HepG2 (cell line): ENCODE results near the gene GHRL. TPM values are rescaled to one million over a fixed set of nuclear protein-coding genes. Genes with fewer than 3 reads are reported as not detected.
A peak's percentile ranks its signal among the peaks of the same experiment; 100 is the strongest.

Experiments used
- BRD4 ChIP-seq: sonication (generic); formaldehyde crosslinking; IDR thresholded peaks from 2 replicates; pipeline ENCODE4 v1.4.0; 2020; ENCODE audit warnings: missing genetic modification reagents
- CAMTA2 ChIP-seq: sonication (generic); formaldehyde crosslinking; IDR thresholded peaks from 2 replicates; pipeline ENCODE4 v1.4.0; 2020; ENCODE audit warnings: mild to moderate bottlenecking, missing genetic modification reagents, borderline replicate concordance
- FLYWCH1 ChIP-seq: sonication (generic); formaldehyde crosslinking; IDR thresholded peaks from 2 replicates; pipeline ENCODE4 v1.8.1; 2023; ENCODE audit warnings: mild to moderate bottlenecking, missing genetic modification reagents
- FOXO1 ChIP-seq: sonication (generic); formaldehyde crosslinking; IDR thresholded peaks from 2 replicates; pipeline ENCODE4 v1.4.0; 2020; ENCODE audit warnings: missing genetic modification reagents
- HNF4G ChIP-seq, 2 experiments: sonication (generic) in 1 of 2; formaldehyde crosslinking in 1 of 2; IDR thresholded peaks; 2 replicates each; pipeline versions ENCODE4 v1.4.0 to v1.6.1; 2011 to 2020; ENCODE audit warnings: borderline replicate concordance in 2 of 2, low read depth in 2 of 2, mild to moderate bottlenecking in 2 of 2, low read length in 1 of 2, missing genetic modification reagents in 1 of 2, moderate library complexity in 1 of 2
- JARID2 ChIP-seq: sonication (generic); formaldehyde crosslinking; IDR thresholded peaks from 2 replicates; pipeline ENCODE4 v1.8.1; 2023; ENCODE audit warnings: missing genetic modification reagents, inconsistent platforms; ENCODE audit not compliant: insufficient replicate concordance
- KDM4B ChIP-seq: sonication (generic); formaldehyde crosslinking; IDR thresholded peaks from 2 replicates; pipeline ENCODE4 v1.4.0; 2020; ENCODE audit warnings: missing genetic modification reagents
- KLF13 ChIP-seq: sonication (generic); formaldehyde crosslinking; IDR thresholded peaks from 2 replicates; pipeline ENCODE4 v1.4.0; 2020; ENCODE audit warnings: mild to moderate bottlenecking, missing genetic modification reagents
- KLF6 ChIP-seq: IDR thresholded peaks from 2 replicates; pipeline ENCODE4 v1.8.0; 2016; ENCODE audit warnings: missing biosample characterization, missing genetic modification reagents
- MED8 ChIP-seq: sonication (generic); formaldehyde crosslinking; IDR thresholded peaks from 2 replicates; pipeline ENCODE4 v1.8.1; 2023; ENCODE audit warnings: mild to moderate bottlenecking, missing genetic modification reagents; ENCODE audit not compliant: insufficient replicate concordance
- MIER3 ChIP-seq: IDR thresholded peaks from 2 replicates; pipeline ENCODE4 v1.6.1; 2016; ENCODE audit warnings: missing compliant biosample characterization, borderline replicate concordance
- MTA3 ChIP-seq: sonication (generic); formaldehyde crosslinking; IDR thresholded peaks from 2 replicates; pipeline ENCODE4 v1.4.0; 2020; ENCODE audit warnings: missing genetic modification reagents
- NPAS2 ChIP-seq: sonication (generic); formaldehyde crosslinking; IDR thresholded peaks from 2 replicates; pipeline ENCODE4 v1.8.0; 2022; ENCODE audit warnings: mild to moderate bottlenecking, missing genetic modification reagents, borderline replicate concordance
- SNAPC2 ChIP-seq: sonication (generic); formaldehyde crosslinking; IDR thresholded peaks from 2 replicates; pipeline ENCODE4 v1.8.1; 2022; ENCODE audit warnings: mild to moderate bottlenecking, missing genetic modification reagents
- STAT5B ChIP-seq: sonication (generic); formaldehyde crosslinking; IDR thresholded peaks from 2 replicates; pipeline ENCODE4 v1.4.0; 2020; ENCODE audit warnings: missing genetic modification reagents
- ZNF292 ChIP-seq: sonication (generic); formaldehyde crosslinking; IDR thresholded peaks from 2 replicates; pipeline ENCODE4 v1.8.1; 2022; ENCODE audit warnings: mild to moderate bottlenecking, low read depth, missing genetic modification reagents, borderline replicate concordance
- polyA plus RNA-seq, 8 experiments: library from polyadenylated mRNA; depleted of rRNA in 3 of 8; stranded (reverse) in 7 of 8; unstranded in 1 of 8; fragments of >200 nt; fragmentation: Illumina TruSeq in 4 of 8; extraction: Trizol in 4 of 8; gene quantifications; 2 replicates each; pipeline versions ENCODE4 v1.2.1 to v1.2.3, GENCODE V29; 2011 to 2016; ENCODE audit warnings: low read depth in 4 of 8, missing spikeins in 1 of 8, mixed read lengths in 1 of 8; ENCODE audit not compliant: insufficient read depth in 1 of 8
- total RNA-seq, 5 experiments: library from RNA; depleted of rRNA; stranded (reverse); fragments of >200 nt; fragmentation: Illumina TruSeq; extraction: Trizol; gene quantifications; 2 replicates each; pipeline ENCODE4 v1.2.3, GENCODE V29; 2016; ENCODE audit warnings: low read depth in 1 of 5
- TF ChIP-seq, protein P1 (sequence below), 2 experiments: IDR thresholded peaks; 2 replicates each; pipeline ENCODE4 v1.6.1; 2011 to 2012; ENCODE audit warnings: low read length in 2 of 2, borderline replicate concordance in 1 of 2, low read depth in 1 of 2, mild to moderate bottlenecking in 1 of 2, moderate library complexity in 1 of 2
- TF ChIP-seq, protein P2 (sequence below): sonication (generic); formaldehyde crosslinking; IDR thresholded peaks from 2 replicates; pipeline ENCODE4 v1.8.0; 2023; ENCODE audit warnings: mild to moderate bottlenecking, missing genetic modification reagents
- TF ChIP-seq, protein P3 (sequence below): IDR thresholded peaks from 2 replicates; pipeline ENCODE4 v1.6.1; 2018; ENCODE audit warnings: missing genetic modification reagents, mild to moderate bottlenecking, missing compliant biosample characterization
- TF ChIP-seq, protein P4 (sequence below): fragments of 450-650 bp; IDR thresholded peaks from 2 replicates; pipeline ENCODE4 v1.6.1; 2017

GHRL gene
- total and polyA plus RNA-seq, 2 of the 13 experiments (the other 11 are each of a cell fraction or from before 2014, with no cell fraction given), result 0.09 TPM; not detected in 1

DNA sequence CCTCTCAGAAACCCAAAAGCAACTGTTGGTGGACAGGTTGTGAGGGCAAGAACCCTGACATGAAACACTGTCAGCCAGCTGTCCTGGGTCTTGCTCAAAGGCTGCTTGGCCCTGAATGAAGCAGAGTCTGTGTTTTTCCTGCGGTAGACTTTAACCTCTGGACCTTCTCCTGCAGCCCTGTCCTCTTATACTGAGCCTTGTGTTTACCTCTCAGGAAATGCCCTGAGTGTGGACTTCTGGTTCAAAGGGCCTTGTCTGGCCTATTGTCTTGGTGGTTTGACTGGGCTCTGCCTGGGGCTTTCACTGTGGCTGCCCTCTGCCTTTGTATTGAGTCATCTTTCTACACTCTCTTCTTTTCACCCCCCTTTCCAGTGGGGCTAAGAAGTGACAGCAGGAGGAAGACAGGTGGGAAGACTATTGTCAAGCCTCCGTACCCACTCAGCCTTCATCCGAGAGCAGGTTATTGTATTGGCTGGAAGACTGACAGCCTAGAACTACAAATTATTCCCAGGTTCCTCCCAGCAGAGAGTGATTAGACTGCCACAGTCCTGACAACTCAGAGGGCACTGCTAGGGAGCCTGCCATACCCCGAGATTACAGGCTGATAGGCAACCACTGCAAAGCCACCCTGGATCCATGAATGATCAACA lies 24.7 kb upstream of the GHRL start (continued):
- TF ChIP-seq KDM4B (CRISPR knock-in tag) (no peak), KLF13 (CRISPR knock-in tag) (no peak), HNF4G (IDR thresholded peaks at IDR 0.05; ENCODE audit: borderline replicate concordance, low read depth, low read length) (peak; percentile 100), HNF4G (CRISPR knock-in tag; IDR thresholded peaks at IDR 0.05; ENCODE audit: borderline replicate concordance, low read depth) (peak; percentile 99), NPAS2 (CRISPR knock-in tag) (no peak), FLYWCH1 (CRISPR knock-in tag) (no peak), SNAPC2 (CRISPR knock-in tag) (no peak), MIER3 (peak; percentile 89), ZNF292 (CRISPR knock-in tag) (no peak; the same call in 1 of the 2 replicates), CAMTA2 (CRISPR knock-in tag) (no peak), STAT5B (CRISPR knock-in tag) (no peak), BRD4 (CRISPR knock-in tag) (no peak), JARID2 (CRISPR knock-in tag) (no peak), KLF6 (CRISPR knock-in tag) (no peak), MED8 (CRISPR knock-in tag) (no peak), MTA3 (CRISPR knock-in tag) (no peak), FOXO1 (peak; percentile 94)
- TF ChIP-seq, protein P1, sequence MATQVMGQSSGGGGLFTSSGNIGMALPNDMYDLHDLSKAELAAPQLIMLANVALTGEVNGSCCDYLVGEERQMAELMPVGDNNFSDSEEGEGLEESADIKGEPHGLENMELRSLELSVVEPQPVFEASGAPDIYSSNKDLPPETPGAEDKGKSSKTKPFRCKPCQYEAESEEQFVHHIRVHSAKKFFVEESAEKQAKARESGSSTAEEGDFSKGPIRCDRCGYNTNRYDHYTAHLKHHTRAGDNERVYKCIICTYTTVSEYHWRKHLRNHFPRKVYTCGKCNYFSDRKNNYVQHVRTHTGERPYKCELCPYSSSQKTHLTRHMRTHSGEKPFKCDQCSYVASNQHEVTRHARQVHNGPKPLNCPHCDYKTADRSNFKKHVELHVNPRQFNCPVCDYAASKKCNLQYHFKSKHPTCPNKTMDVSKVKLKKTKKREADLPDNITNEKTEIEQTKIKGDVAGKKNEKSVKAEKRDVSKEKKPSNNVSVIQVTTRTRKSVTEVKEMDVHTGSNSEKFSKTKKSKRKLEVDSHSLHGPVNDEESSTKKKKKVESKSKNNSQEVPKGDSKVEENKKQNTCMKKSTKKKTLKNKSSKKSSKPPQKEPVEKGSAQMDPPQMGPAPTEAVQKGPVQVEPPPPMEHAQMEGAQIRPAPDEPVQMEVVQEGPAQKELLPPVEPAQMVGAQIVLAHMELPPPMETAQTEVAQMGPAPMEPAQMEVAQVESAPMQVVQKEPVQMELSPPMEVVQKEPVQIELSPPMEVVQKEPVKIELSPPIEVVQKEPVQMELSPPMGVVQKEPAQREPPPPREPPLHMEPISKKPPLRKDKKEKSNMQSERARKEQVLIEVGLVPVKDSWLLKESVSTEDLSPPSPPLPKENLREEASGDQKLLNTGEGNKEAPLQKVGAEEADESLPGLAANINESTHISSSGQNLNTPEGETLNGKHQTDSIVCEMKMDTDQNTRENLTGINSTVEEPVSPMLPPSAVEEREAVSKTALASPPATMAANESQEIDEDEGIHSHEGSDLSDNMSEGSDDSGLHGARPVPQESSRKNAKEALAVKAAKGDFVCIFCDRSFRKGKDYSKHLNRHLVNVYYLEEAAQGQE (IDR thresholded peaks at IDR 0.05; ENCODE audit: borderline replicate concordance in 1 of 2, low read depth in 1 of 2, low read length in 2 of 2), result no peak; a peak in 1 of 4 replicates
- TF ChIP-seq, protein P2, sequence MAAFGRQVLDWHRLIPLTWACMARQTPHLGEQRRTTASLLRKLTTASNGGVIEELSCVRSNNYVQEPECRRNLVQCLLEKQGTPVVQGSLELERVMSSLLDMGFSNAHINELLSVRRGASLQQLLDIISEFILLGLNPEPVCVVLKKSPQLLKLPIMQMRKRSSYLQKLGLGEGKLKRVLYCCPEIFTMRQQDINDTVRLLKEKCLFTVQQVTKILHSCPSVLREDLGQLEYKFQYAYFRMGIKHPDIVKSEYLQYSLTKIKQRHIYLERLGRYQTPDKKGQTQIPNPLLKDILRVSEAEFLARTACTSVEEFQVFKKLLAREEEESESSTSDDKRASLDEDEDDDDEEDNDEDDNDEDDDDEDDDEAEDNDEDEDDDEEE, result no peak
- TF ChIP-seq, protein P3, sequence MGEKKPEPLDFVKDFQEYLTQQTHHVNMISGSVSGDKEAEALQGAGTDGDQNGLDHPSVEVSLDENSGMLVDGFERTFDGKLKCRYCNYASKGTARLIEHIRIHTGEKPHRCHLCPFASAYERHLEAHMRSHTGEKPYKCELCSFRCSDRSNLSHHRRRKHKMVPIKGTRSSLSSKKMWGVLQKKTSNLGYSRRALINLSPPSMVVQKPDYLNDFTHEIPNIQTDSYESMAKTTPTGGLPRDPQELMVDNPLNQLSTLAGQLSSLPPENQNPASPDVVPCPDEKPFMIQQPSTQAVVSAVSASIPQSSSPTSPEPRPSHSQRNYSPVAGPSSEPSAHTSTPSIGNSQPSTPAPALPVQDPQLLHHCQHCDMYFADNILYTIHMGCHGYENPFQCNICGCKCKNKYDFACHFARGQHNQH (CRISPR knock-in tag), result peak; percentile 73; the same call in 1 of the 2 replicates
- TF ChIP-seq, protein P4, sequence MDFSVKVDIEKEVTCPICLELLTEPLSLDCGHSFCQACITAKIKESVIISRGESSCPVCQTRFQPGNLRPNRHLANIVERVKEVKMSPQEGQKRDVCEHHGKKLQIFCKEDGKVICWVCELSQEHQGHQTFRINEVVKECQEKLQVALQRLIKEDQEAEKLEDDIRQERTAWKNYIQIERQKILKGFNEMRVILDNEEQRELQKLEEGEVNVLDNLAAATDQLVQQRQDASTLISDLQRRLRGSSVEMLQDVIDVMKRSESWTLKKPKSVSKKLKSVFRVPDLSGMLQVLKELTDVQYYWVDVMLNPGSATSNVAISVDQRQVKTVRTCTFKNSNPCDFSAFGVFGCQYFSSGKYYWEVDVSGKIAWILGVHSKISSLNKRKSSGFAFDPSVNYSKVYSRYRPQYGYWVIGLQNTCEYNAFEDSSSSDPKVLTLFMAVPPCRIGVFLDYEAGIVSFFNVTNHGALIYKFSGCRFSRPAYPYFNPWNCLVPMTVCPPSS, result no peak
